ENCODE results near the gene CLMN. TPM values are rescaled to one million over a fixed set of nuclear protein-coding genes. Genes with fewer than 3 reads are reported as not detected.

The CLMN gene
- total and polyA plus RNA-seq, 2 of the 8 experiments (the other 6 are each of a cell fraction or from before 2014, with no cell fraction given): 1.6 to 8.2 TPM

DNA sequence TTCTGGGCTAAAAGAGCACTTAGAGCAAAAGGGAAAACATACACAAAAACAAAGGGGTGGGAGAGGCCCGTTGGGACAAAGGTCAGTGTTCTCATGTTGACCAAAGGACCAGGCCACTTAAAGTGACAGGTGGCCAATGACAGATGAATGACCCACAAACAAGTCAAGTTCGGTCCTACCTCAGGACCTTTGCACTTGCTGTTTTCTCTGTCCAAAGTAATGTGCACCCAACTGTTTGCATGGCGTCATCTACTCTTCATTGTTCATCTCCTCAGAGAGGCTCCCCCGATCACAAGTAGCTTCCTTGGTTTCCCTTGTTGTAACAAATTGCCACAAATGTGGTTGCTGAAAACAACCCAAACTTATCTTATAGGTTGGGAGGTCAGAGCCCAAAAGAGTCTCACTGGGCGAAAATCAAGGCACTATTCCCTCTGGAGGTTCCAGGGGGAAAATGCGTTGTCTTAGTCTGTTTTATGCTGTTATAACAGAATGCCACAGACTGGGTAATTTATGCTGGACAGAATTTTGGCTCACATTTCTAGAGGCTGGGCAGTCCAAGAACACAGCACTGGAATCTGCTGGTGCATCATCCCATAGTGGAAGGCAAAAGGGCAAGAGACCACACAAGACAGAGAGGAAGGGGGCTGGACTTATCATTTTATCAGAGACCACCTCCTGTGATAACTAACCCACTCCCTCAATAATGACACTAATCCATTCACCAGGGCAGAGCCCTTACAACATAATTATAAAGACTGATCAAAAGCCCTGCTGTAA, 23.9 kb downstream of the CLMN start:
- Histone ChIP-seq H3K23me2 (ENCODE audit: low read depth, low read length) (no peaks in the 10 kb centered on the region), H3K23ac (ENCODE audit: insufficient read length) (no peak overlapping the region), H3K14ac (ENCODE audit: insufficient read length) (no peak overlapping the region), H2BK20ac (ENCODE audit: low read length) (no peak overlapping the region), H3K56ac (replicated peaks; ENCODE audit: insufficient read length, low read depth, low read length) (no peak overlapping the region), H3K9ac (replicated peaks in 1 of 4; ENCODE audit: extremely low read depth in 1 of 4, low read depth in 3 of 4, low read length in 3 of 4) (no peak overlapping the region), H2BK120ac (replicated peaks; ENCODE audit: low read depth, low read length) (no peak overlapping the region), H2BK12ac (ENCODE audit: low read depth, low read length) (no peak overlapping the region), H3K79me2 (ENCODE audit: control insufficient read depth in 1 of 2, insufficient read depth in 2 of 2, low read length in 2 of 2) (no peaks in the 10 kb centered on the region), H3K36me3 (ENCODE audit: control insufficient read depth in 2 of 4, insufficient read depth in 4 of 4, low read length in 3 of 4) (no peaks in the 10 kb centered on the region), H2AFZ (ENCODE audit: low read length) (no peak overlapping the region), H2BK15ac (ENCODE audit: low read length) (no peak overlapping the region), H3K4me3 (ENCODE audit: extremely low read depth in 1 of 4, insufficient read depth in 2 of 4, low read depth in 3 of 4, low read length in 4 of 4) (no peak overlapping the region), H3K9me3 (ENCODE audit: insufficient read depth in 2 of 2, low read depth in 1 of 2, low read length in 1 of 2) (no peaks in the 10 kb centered on the region; a peak in 1 of 4 replicates), H4K20me1 (replicated peaks in 1 of 2; ENCODE audit: control insufficient read depth in 1 of 2, insufficient read depth in 2 of 2, low read length in 2 of 2) (no peaks in the 10 kb centered on the region), H3K4me2 (ENCODE audit: insufficient read depth in 1 of 2, low read depth in 2 of 2, low read length in 2 of 2) (no peak overlapping the region), H2AK5ac (ENCODE audit: low read depth, low read length) (no peak overlapping the region), H4K8ac (ENCODE audit: extremely low read depth, insufficient read depth, low read length) (no peak overlapping the region), H2BK5ac (ENCODE audit: low read depth, low read length) (no peak overlapping the region), H3K79me1 (ENCODE audit: low read depth, low read length) (no peaks in the 10 kb centered on the region), H3K18ac (ENCODE audit: extremely low read depth, low read length) (no peak overlapping the region), H3K27me3 (replicated peaks in 1 of 4; ENCODE audit: control insufficient read depth in 3 of 4, extremely low read depth in 1 of 4, insufficient read depth in 3 of 4, low read length in 3 of 4) (no peaks in the 10 kb centered on the region), H4K91ac (replicated peaks; ENCODE audit: insufficient read length, low read length) (no peak overlapping the region), H4K5ac (ENCODE audit: insufficient read length, low read depth, low read length) (no peak overlapping the region), H3K4me1 (replicated peaks in 1 of 4; ENCODE audit: control insufficient read depth in 3 of 4, insufficient read depth in 4 of 4, low read length in 3 of 4) (peaks cover 1 to 18% (median 7%) of the 10 kb centered on the region in 4 experiments; a peak in 5 of 7 replicates), H3K27ac (ENCODE audit: low read depth, low read length) (no peak overlapping the region), H3K4ac (replicated peaks; ENCODE audit: insufficient read length, low read depth, low read length) (no peak overlapping the region)
- no peak for FAIRE-seq
- POLR2A ChIA-PET (ENCODE audit: partially characterized antibody): no interaction called here
- TF ChIP-seq NANOG (IDR thresholded peaks at IDR 0.05; ENCODE audit: insufficient read depth, low read depth, low read length, poor library complexity, severe bottlenecking) (no peak), HDAC2 (IDR thresholded peaks at IDR 0.05; ENCODE audit: borderline replicate concordance in 1 of 2, low read depth in 2 of 2, low read length in 2 of 2) (0 out of 4 replicates have a peak, but pooled peaks of 1 of the 2 experiments have one; percentile 32), RXRA (IDR thresholded peaks at IDR 0.05; ENCODE audit: insufficient read depth, low read depth, low read length) (no peak), KDM1A (IDR thresholded peaks at IDR 0.05; ENCODE audit: borderline replicate concordance, low read length) (no peak), TAF7 (optimal IDR thresholded peaks at IDR 0.05; ENCODE audit: borderline replicate concordance, low read depth, low read length) (no peak)
- TF ChIP-seq, protein P1, sequence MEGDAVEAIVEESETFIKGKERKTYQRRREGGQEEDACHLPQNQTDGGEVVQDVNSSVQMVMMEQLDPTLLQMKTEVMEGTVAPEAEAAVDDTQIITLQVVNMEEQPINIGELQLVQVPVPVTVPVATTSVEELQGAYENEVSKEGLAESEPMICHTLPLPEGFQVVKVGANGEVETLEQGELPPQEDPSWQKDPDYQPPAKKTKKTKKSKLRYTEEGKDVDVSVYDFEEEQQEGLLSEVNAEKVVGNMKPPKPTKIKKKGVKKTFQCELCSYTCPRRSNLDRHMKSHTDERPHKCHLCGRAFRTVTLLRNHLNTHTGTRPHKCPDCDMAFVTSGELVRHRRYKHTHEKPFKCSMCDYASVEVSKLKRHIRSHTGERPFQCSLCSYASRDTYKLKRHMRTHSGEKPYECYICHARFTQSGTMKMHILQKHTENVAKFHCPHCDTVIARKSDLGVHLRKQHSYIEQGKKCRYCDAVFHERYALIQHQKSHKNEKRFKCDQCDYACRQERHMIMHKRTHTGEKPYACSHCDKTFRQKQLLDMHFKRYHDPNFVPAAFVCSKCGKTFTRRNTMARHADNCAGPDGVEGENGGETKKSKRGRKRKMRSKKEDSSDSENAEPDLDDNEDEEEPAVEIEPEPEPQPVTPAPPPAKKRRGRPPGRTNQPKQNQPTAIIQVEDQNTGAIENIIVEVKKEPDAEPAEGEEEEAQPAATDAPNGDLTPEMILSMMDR (IDR thresholded peaks at IDR 0.05; ENCODE audit: control extremely low read depth in 1 of 3, insufficient read depth in 1 of 3, low read depth in 1 of 3, low read length in 3 of 3): no peak
- CTCF ChIA-PET (ENCODE audit: partially characterized antibody): interaction anchor here (0.6 to 1.5 kb wide), 10 partner anchors 7 to 118 kb away, joined by 3 to 7 read pairs (median 4); no protein-coding TSS in a partner anchor
- WGBS, 2 experiments (ENCODE audit: extremely low coverage in 1 of 2, insufficient coverage in 1 of 2, insufficient read length in 1 of 2, insufficient replicate concordance in 2 of 2, low coverage in 1 of 2, low lambda C conversion rate in 2 of 2, missing lambda C conversion rate in 1 of 2): 85% methylated on average over 6 of the region's 6 CpGs; no CpG with 5 or more reads in 1 of the 2 experiments
- no peak for DNase-seq (ENCODE audit: low read depth in 1 of 2, low spot score in 2 of 2)

Data from H1 (cell line).